NCI-H128 (cell line): Measurements from ENCODE around the gene CTNNA3.
"Not testable (repeated sequence)": the region's sequence is repeated elsewhere in the genome, so short reads cannot be mapped to it uniquely, and the experiment has no call there.

Experiments
- DNase-seq: peaks from one replicate; lab custom pipeline; 2025; ENCODE audit not compliant: unreplicated experiment; lab: John Stamatoyannopoulos, UW

CTNNA3 gene

GRCh38 chr10:67696029-67696428 lies at the start of gene CTNNA3:
TSS of gene CTNNA3 (minus strand) at chr10:67696195.
- no peak for DNase-seq

DNA sequence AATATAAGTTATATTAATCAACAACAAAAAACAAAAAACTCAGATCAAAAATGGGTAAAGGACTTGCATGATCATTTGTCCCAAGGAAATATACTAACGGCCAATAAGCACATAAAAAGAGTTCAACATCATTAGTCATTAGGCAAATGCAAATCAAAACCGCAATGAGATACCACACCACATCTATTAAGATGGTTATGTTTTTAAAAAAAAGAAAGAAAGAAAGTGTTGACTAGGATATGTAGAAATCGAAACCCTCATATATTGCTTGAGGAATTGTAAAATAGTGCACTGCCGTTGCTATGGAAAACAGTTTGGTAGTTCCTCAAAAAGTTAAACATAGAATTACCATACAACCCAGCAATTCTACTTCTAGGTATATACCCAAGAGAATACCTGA lies 39.4 kb upstream of the CTNNA3 start:
- no peak for DNase-seq

GRCh38 chr10:67733511-67733910 lies 37.5 kb upstream of the CTNNA3 start:
- DNase-seq, result no peak

GRCh38 chr10:67725567-67725966 lies 29.6 kb upstream of the CTNNA3 start:
- DNase-seq, result no peak

GRCh38 chr10:67723601-67724000 lies 27.6 kb upstream of the CTNNA3 start:
- DNase-seq, result no peak

DNA sequence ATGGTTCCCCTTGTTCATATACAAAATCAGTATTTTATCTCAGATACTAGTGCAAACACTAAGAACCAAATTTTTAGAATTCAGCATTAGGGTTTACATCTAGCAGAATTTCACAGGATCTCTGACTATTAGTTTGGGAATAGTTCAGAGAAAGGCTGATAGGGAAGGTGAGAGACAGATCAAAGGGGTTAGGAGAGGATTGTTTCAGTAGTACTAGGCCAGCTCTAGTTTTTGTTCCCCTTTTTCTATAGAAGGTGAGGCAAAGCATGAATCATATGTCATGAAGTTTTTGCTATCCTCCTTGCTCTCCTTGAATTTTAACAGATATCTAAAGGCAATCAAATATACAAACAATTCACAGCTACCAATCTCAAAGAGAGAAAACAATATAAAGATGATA lies 26.1 kb upstream of the CTNNA3 start:
- DNase-seq, result no peak

DNA sequence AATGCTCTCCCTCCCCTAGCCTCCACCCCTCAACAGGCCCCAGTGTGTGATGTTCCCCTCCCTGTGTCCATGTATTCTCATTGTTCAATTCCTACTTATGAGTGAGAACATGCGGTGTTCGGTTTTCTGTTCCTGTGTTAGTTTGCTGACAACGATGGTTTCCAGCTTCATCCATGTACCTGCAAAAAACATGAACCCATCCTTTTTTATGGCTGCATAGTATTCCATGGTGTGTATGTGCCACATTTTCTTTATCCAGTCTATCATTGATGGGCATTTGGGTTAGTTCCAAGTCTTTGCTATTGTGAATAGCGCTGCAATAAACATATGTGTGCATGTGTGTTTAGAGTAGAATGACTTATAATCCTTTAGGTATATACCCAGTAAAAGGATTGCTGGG lies 20.5 kb upstream of the CTNNA3 start:
- not testable (repeated sequence) for DNase-seq

DNA sequence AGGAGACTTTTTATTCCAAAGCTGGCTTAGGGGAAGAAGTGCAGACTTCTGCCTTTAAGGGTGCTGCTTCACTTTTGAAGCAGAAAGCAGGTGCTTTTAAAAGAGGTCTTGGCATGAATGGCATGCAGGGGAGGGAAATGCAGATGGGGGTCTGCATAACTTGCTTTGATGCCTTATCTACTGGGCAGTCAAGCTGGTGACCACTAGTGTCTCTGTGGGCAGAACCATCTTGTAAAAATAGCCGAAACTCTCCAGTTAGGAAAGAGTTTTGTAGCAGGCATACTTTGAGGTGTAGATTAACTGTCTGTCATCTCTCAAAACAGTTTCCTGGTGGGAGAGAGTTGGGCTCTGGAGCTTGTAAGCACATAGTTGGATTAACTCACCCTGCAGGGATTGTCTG lies 9.9 kb upstream of the CTNNA3 start:
- DNase-seq, result no peak

DNA sequence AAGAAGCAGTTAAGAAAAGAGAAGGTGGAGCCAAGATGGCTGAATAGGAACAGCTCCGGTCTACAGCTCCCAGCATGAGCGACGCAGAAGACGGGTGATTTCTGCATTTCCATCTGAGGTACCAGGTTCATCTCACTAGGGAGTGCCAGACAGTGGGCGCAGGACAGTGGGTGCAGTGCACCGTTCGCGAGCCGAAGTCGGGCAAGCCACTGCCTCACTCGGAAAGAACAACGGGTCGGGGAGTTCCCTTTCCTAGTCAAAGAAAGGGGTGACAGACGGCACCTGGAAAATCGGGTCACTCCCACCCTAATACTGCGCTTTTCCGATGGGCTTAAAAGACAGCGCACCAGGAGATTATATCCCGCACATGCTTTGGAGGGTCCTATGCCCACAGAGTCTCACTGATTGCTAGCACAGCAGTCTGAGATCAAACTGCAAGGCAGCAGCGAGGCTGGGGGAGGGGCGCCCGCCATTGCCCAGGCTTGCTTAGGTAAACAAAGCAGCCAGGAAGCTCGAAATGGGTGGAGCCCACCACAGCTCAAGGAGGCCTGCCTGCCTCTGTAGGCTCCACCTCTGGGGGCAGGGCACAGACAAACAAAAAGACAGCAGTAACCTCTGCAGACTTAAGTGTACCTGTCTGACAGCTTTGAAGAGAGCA lies 3.7 kb upstream of the CTNNA3 start:
- DNase-seq, result not testable (repeated sequence)

DNA sequence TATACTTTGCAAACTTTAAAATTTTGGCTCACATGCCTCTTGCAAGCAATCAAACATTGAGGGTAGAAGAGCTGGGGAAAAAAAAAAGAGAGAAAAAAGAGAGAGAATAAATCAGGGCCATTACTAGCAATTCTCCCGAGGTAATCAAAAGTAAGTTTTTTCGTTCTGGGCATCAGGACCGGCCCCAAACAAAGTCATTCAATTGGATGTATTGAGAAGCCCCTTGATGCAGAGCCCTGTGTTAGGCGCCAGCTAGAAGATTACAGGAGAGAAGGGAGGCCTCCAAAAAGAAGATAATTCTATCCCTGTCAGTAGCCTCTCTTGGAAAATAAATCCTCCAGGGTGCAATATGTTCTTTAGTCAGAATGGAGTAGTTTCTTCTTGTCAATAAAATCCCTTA lies 2.2 kb upstream of the CTNNA3 start:
- DNase-seq, result no peak

DNA sequence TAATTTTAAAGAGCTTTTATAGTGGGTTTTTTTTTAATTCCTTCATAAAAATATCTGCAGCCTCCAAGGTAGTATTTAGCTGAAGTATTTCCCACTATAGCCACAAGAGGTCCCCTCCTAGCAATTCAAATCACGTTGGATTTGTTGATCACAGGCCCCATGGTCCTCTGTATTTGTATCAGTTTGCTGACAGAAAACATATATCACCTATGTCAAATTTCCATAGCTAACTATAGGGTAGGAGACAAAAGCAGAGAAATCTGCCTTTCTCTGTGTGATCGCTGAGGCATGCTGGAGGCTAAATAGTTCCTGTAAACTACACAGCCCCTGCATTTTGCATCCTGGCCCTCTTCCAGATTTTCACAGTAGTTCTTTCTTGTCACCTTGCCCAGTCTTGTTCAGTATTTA lies 1.7 kb upstream of the CTNNA3 start:
- DNase-seq, result peak; percentile 1

GRCh38 chr10:67696679-67697078 lies 684 bp upstream of the CTNNA3 start:
- DNase-seq, result no peak

DNA sequence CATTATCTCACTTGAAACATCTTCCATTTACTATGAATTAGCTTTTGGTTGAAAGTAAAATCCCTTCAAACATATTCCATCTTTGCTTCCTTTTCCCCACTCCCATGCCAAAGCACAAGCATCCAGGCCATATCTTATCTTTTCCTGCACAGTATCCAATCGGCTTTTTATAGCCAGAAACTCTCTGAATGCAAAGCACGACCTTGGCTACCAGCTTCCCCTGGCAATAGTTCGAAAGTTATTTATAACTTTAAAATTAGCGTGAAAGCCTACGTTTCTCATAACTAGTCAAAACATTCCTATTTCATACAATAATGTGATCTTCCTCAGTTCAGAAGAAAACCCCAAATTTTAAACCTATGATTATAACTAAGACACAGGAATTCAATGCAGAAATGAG lies 440 bp downstream of the CTNNA3 start:
- no peak for DNase-seq

DNA sequence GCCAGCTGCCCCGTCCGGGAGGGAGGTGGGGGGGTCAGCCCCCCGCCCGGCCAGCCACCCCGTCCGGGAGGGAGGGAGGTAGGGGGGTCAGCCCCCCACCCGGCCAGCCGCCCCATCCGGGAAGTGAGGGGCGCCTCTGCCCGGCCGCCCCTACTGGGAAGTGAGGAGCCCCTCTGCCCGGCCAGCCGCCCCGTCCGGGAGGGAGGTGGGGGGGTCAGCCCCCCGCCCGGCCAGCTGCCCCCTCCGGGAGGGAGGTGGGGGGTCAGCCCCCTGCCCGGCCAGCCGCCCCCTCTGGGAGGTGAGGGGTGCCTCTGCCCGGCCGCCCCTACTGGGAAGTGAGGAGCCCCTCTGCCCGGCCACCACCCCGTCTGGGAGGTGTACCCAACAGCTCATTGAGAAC lies 4.1 kb downstream of the CTNNA3 start:
- not testable (repeated sequence) for DNase-seq

DNA sequence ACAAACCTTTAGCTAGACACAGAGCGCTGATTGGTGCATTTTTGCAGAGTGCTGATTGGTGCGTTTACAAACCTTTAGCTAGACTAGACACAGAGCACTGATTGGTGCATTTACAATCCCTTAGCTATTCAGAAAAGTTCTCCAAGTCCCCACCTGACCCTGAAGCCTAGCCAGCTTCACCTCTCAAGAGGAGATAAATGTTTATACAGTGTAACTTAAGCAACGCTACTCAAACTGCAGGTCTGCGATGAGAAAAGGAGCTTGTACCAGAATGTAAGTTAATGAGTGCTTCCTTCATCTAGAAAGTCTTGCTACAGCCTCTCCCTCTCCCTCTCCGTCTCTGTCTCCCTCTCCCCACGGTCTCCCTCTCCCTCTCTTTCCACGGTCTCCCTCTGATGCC lies 5.5 kb downstream of the CTNNA3 start:
- not testable (repeated sequence) for DNase-seq

DNA sequence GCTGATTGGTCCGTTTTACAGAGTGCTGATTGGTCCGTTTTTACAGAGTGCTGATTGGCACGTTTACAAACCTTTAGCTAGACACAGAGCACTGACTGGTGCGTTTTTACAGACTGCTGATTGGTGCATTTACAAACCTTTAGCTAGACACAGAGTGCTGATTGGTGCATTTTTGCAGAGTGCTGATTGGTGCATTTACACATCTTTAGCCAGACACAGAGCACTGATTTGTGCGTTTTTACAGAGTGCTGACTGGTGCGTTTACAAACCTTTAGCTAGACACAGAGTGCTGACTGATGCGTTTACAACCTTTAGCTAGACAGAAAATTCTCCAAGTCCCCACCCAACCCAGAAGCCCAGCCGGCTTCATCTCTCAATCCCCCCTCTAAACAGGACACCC lies 11.9 kb downstream of the CTNNA3 start:
- not testable (repeated sequence) for DNase-seq

DNA sequence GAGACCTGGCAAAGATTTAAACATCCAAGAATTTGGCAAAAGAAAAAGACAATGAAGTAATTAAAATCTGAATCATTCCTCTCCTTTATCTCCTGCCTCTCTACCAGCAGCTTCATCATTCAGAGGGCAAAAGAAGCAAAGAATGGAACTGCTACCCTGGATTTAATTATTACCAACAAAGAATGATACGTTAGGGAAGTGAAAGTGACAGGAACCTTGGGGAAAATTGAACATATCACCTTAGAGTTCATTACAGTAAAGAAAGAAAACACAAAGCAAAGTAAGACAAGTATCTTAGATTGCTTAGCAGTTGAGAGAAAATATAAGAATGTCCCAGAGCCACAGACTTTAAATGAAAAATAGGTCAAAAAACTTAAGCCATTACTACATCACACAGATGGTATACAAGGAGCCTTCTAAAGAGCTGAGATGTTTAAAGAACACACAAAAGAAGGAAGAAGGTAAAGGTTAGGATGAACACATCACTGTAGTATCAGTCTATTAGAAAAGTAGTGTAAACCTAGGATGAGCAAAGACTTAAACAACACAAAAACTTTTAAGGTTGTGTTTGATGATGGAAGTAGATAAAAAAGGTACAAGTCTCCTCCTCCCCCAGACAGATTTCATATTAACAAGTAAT lies 17.5 kb downstream of the CTNNA3 start:
- DNase-seq, result no peak

DNA sequence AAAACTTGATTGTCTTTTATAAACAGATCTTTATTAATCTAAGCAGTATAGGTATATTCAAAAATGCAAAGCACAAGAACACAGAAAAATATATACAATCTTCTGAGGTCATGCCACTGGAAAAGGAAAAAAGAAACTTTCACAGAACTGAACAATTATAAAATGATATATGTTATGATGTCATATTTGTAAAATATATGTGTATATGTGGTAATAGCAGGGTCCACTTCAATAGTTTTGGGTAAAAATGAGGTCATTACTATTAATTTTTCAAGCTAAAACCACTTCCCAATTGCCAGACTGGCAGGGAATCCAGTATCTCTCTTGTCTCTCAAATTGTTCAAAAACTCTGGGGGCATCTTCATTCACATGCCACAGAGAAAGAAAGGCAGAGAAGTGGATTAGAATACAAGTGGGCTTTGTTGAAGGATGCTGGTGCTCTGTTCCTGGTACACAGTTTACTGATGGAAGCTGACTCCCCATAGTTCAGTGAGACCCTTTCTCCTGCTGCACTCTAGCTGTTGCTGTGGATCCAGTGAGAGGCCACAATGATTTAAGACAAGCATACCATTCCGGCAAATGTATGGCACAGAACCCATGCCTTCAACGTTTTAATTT lies 19.7 kb downstream of the CTNNA3 start:
- DNase-seq, result no peak

DNA sequence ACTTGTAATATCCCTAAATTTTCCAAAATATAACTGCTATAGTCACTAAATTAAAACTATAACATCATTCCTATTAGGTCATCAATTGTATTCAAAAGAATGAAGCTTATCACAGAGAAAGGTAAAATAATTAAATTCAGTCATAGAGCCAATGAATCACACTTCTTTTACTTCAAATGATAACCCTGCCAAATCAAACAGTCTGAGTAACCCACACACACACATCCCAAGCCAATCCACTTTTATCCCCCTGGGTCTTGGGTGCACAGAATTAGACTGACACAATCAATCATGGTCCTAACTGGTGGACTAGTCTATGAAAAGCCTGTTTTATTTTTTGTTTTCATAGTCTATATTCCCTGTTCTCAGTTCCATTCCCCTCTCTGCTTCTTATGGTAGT lies 25.6 kb downstream of the CTNNA3 start:
- DNase-seq, result no peak

DNA sequence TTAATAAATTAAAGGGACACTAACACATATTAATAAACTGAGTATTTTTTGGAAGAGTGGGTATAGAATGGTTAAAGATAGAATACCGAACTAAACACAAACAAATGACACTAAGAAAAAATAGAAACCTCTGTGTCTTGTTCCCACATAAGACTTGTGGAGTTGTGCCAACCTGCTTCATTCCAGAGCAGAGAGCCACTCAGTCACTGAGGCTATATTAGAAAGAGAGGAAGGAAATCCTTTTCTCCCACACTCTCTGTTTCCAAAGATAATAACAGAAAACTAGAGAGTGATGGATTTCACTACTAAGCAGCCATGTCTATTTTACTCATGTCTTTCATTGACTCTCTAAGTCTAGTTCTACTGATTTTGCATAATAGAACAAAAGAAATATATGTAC lies 26.0 kb downstream of the CTNNA3 start:
- DNase-seq, result no peak

DNA sequence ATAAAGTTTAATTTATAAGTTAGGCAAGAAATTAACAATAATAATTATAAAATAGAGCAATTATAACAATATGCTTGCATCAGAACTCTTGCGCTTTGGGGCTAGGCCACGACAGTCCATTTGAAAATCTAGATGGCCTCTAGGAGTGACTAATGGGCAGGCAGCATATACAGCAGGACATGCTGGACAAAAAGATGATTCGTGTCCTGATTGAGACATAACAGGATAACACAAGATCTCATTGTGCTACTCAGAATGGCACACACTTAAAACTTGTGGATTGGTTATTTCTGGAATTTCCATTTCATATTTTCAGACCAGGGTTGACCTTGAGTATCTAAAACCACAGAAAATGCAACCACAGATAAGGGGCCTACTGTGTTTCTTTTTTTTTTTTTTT lies 27.5 kb downstream of the CTNNA3 start:
- no peak for DNase-seq

DNA sequence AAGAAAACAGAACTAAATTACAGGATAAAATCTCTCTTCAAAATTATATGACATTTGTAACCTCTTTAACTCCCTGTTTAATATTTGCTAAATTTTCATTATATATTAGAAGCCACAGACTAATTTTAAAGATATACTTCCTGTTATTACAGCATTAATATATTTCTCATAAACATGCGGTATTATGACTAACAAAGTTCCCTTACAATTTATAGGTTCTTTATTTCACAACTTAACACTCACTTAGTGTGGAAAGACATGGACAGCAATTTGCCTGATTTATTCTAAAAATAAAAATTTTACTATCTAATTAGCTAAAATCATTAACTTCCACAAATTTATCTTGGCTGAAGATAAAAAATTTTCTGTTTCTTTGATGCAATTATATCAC lies 29.0 kb downstream of the CTNNA3 start:
- DNase-seq, result no peak
